Activated CD8-positive, alpha-beta memory T cell treated with anti-CD3 and anti-CD28 coated beads, Interleukin-2, amount 50 U/mL, for 1 hour (primary cell): ENCODE measurements around the gene ZBTB7B.

Source experiments
- DNase-seq: peaks from one replicate; pipeline ENCODE4 v3.0.0-alpha.2; 2020; ENCODE audit errors: extremely low read depth

The ZBTB7B gene

GRCh38 chr1:155038602-155039307 is 36.2 kb downstream of the ZBTB7B start:
- DNase-seq: no peak

GRCh38 chr1:155039308-155039669 is 36.7 kb downstream of the ZBTB7B start:
- no peak for DNase-seq

- DNase-seq: no peak
Observed at GRCh38 chr1:155040358-155041093, 37.9 kb downstream of the ZBTB7B start.

- no peak for DNase-seq
Observed at GRCh38 chr1:155042789-155043188, 40.2 kb downstream of the ZBTB7B start.

- DNase-seq: no peak
Observed at GRCh38 chr1:155043301-155043702, 40.7 kb downstream of the ZBTB7B start.

GRCh38 chr1:155043793-155044192 is 41.2 kb downstream of the ZBTB7B start:
- no peak for DNase-seq

- no peak for DNase-seq
Observed at GRCh38 chr1:155044365-155044764, 41.8 kb downstream of the ZBTB7B start.

- DNase-seq: no peak
Observed at GRCh38 chr1:155044812-155045657, 42.4 kb downstream of the ZBTB7B start.

- no peak for DNase-seq
Observed at GRCh38 chr1:155048449-155049334, 46.1 kb downstream of the ZBTB7B start.

- no peak for DNase-seq
Observed at GRCh38 chr1:155049651-155050559, 47.3 kb downstream of the ZBTB7B start.

- DNase-seq: no peak
Observed at GRCh38 chr1:155050560-155051341, 48.1 kb downstream of the ZBTB7B start, which contains the start of gene ADAM15. TSS of gene ADAM15 (plus strand) at chr1:155051316. CDS start at chr1:155051387, 71 bp downstream.

- no peak for DNase-seq
Observed at GRCh38 chr1:155051342-155051776, 48.8 kb downstream of the ZBTB7B start.

- no peak for DNase-seq
Observed at GRCh38 chr1:155051777-155052398, 49.3 kb downstream of the ZBTB7B start.

- no peak for DNase-seq
Observed at GRCh38 chr1:155052439-155053395, 50.1 kb downstream of the ZBTB7B start.

GRCh38 chr1:155053531-155054105 is 51.0 kb downstream of the ZBTB7B start:
- no peak for DNase-seq

- no peak for DNase-seq
Observed at GRCh38 chr1:155057104-155057503, 54.5 kb downstream of the ZBTB7B start.

- no peak for DNase-seq
Observed at GRCh38 chr1:155057788-155058211, 55.2 kb downstream of the ZBTB7B start.
